GM21447 (cell line): ENCODE data around the gene CEACAM16.

ENCODE experiments used
- ATAC-seq: cut with Tn5 transposase; IDR thresholded peaks from one replicate; pipeline ENCODE4 v1.9.1; 2021; ENCODE audit not compliant: unreplicated experiment

The CEACAM16 gene

GRCh38 chr19:44757735-44758505 is 59.0 kb downstream of the CEACAM16 start:
- no peak for ATAC-seq

GRCh38 chr19:44758596-44758995 is 59.6 kb downstream of the CEACAM16 start:
- no peak for ATAC-seq

GRCh38 chr19:44759083-44759804 is 60.3 kb downstream of the CEACAM16 start:
- no peak for ATAC-seq
